Loucy (cell line): ENCODE results near the gene ENOX1.

Experiments
- H2AFZ ChIP-seq: fragments of 200-600 bp; sonication (generic); 2 replicates; pipeline ENCODE4 v1.6.0; 2016; ENCODE audit warnings: antibody characterized with exemption, mild to moderate bottlenecking, low read length, moderate library complexity
- H3F3A ChIP-seq: fragments of 200-600 bp; 2 replicates; pipeline ENCODE4 v1.6.0; 2016; ENCODE audit warnings: antibody characterized with exemption, low read depth, mild to moderate bottlenecking
- H3K27me3 ChIP-seq: fragments of 200-600 bp; sonication (generic); 2 replicates; pipeline ENCODE4 v1.6.1; 2014; ENCODE audit warnings: low read length, mild to moderate bottlenecking; ENCODE audit not compliant: insufficient read depth, poor library complexity, severe bottlenecking
- H3K36me3 ChIP-seq: fragments of 200-600 bp; sonication (generic); 2 replicates; pipeline ENCODE4 v1.6.1; 2016; ENCODE audit warnings: low read length; ENCODE audit not compliant: insufficient read depth
- H3K4me1 ChIP-seq: fragments of 200-600 bp; sonication (generic); 2 replicates; pipeline ENCODE4 v1.5.1; 2014; ENCODE audit warnings: low read length, mild to moderate bottlenecking; ENCODE audit not compliant: insufficient read depth, poor library complexity, severe bottlenecking
- H3K4me2 ChIP-seq: fragments of 200-600 bp; sonication (generic); 2 replicates; pipeline ENCODE4 v1.6.0; 2014; ENCODE audit warnings: antibody characterized with exemption, low read length, low read depth, mild to moderate bottlenecking; ENCODE audit not compliant: poor library complexity, severe bottlenecking
- H3K4me3 ChIP-seq: fragments of 200-600 bp; sonication (generic); 2 replicates; pipeline ENCODE4 v1.5.1; 2014; ENCODE audit warnings: low read length, mild to moderate bottlenecking, mixed read lengths; ENCODE audit not compliant: poor library complexity, severe bottlenecking
- H3K79me2 ChIP-seq: fragments of 200-600 bp; sonication (generic); 2 replicates; pipeline ENCODE4 v1.6.1; 2014; ENCODE audit warnings: low read length; ENCODE audit not compliant: insufficient read depth
- H3K9ac ChIP-seq: fragments of 200-600 bp; sonication (generic); 2 replicates; pipeline ENCODE4 v1.6.0; 2014; ENCODE audit warnings: mild to moderate bottlenecking, low read depth, low read length, moderate library complexity; ENCODE audit not compliant: poor library complexity, severe bottlenecking
- H3K9me2 ChIP-seq: fragments of 200-600 bp; sonication (generic); replicated peaks from 2 replicates; pipeline ENCODE4 v1.6.1; 2016; ENCODE audit warnings: low read depth, low read length, mixed read lengths
- H3K9me3 ChIP-seq: fragments of 200-600 bp; sonication (generic); 2 replicates; pipeline ENCODE4 v1.6.1; 2014; ENCODE audit warnings: mild to moderate bottlenecking, antibody characterized with exemption, low read length, low read depth; ENCODE audit not compliant: insufficient read depth
- H4K20me1 ChIP-seq: fragments of 200-600 bp; sonication (generic); 2 replicates; pipeline ENCODE4 v1.6.0; 2014; ENCODE audit warnings: antibody characterized with exemption, low read length, mild to moderate bottlenecking; ENCODE audit not compliant: insufficient read depth, poor library complexity, severe bottlenecking
- EZH2phosphoT487 ChIP-seq: fragments of 200-600 bp; IDR thresholded peaks from 2 replicates; pipeline ENCODE4 v1.6.1; 2018; ENCODE audit warnings: antibody characterized with exemption, mild to moderate bottlenecking, moderate library complexity, borderline replicate concordance
- TF ChIP-seq, protein P1 (sequence below): fragments of 200-600 bp; sonication (generic); conservative IDR thresholded peaks from 2 replicates; pipeline ENCODE4 v1.5.1; 2014; ENCODE audit warnings: mild to moderate bottlenecking, antibody characterized with exemption, low read length

Gene ENOX1

DNA sequence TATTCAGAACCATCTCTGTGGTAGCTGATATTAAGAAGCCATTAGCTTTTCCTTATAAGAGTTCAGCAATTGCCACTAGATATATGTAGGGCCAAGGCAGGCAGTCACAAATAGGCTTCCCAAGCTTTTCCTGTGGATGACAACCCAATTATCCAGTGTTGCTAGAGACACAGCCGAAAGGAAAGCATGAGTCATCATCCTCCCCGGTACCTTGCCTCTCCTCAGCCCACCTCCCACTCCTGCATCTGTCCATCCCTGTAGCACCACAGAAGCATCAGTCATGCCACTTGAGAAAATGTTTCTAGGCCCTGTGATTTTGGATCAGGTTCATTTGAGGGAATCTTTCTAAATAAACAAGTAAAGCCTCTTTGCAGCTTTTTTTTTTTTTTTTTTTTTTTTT, 559.1 kb downstream of the ENOX1 start:
- H3K9me2 ChIP-seq = no peaks in the 10 kb centered on the region
- H4K20me1 ChIP-seq = no peaks in the 10 kb centered on the region
- H3F3A ChIP-seq = no peaks in the 10 kb centered on the region
- H3K36me3 ChIP-seq = no peaks in the 10 kb centered on the region
- no peaks in the 10 kb centered on the region for H3K79me2 ChIP-seq
- H3K4me3 ChIP-seq = no peak overlapping the region
- no peak overlapping the region for H3K9ac ChIP-seq
- H3K4me1 ChIP-seq = peaks cover 8% of the 10 kb centered on the region
- no peaks in the 10 kb centered on the region for H3K27me3 ChIP-seq
- no peak overlapping the region for H2AFZ ChIP-seq
- no peak overlapping the region for H3K4me2 ChIP-seq
- H3K9me3 ChIP-seq = no peaks in the 10 kb centered on the region
- no peak for TF ChIP-seq EZH2phosphoT487
- TF ChIP-seq, protein P1, sequence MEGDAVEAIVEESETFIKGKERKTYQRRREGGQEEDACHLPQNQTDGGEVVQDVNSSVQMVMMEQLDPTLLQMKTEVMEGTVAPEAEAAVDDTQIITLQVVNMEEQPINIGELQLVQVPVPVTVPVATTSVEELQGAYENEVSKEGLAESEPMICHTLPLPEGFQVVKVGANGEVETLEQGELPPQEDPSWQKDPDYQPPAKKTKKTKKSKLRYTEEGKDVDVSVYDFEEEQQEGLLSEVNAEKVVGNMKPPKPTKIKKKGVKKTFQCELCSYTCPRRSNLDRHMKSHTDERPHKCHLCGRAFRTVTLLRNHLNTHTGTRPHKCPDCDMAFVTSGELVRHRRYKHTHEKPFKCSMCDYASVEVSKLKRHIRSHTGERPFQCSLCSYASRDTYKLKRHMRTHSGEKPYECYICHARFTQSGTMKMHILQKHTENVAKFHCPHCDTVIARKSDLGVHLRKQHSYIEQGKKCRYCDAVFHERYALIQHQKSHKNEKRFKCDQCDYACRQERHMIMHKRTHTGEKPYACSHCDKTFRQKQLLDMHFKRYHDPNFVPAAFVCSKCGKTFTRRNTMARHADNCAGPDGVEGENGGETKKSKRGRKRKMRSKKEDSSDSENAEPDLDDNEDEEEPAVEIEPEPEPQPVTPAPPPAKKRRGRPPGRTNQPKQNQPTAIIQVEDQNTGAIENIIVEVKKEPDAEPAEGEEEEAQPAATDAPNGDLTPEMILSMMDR = no peak

GRCh38 chr13:43223216-43223615, 563.6 kb downstream of the ENOX1 start:
- H4K20me1 ChIP-seq = no peaks in the 10 kb centered on the region
- H3K4me2 ChIP-seq = no peak overlapping the region
- H3K4me3 ChIP-seq = no peak overlapping the region
- no peaks in the 10 kb centered on the region for H3K79me2 ChIP-seq
- H2AFZ ChIP-seq = no peak overlapping the region
- H3K9ac ChIP-seq = no peak overlapping the region
- TF ChIP-seq, protein P1 = no peak
- TF ChIP-seq EZH2phosphoT487 = no peak
- H3K36me3 ChIP-seq = no peaks in the 10 kb centered on the region
- H3K4me1 ChIP-seq = no peaks in the 10 kb centered on the region
- H3K9me3 ChIP-seq = no peaks in the 10 kb centered on the region
- H3K27me3 ChIP-seq = no peaks in the 10 kb centered on the region
- H3K9me2 ChIP-seq = no peaks in the 10 kb centered on the region
- H3F3A ChIP-seq = no peaks in the 10 kb centered on the region

DNA sequence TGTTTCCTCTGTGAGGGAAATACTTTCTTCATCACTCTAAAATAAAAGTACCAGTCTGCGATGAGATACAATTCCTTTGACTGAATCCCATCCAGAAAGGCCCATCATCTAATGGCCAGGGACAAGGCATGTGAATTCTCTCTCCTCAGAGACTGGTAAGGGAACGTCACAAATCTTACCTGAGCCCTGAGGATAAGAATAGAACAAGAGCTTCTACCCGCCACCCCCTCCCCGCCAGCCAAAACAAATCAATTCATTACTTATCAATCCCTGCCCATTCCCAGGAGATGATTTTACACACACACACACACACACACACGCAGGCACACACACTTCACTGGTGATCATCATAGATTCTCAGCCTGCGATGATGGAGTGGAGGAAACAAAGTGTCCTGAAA, 564.7 kb downstream of the ENOX1 start:
- H2AFZ ChIP-seq = no peak overlapping the region
- TF ChIP-seq, protein P1 = no peak
- no peak for TF ChIP-seq EZH2phosphoT487

More for the DNA sequence above, 564.7 kb downstream of the ENOX1 start:
- no peaks in the 10 kb centered on the region for H3K9me2 ChIP-seq
- no peaks in the 10 kb centered on the region for H3K27me3 ChIP-seq
- no peaks in the 10 kb centered on the region for H4K20me1 ChIP-seq
- no peak overlapping the region for H3K4me3 ChIP-seq
- no peaks in the 10 kb centered on the region for H3K36me3 ChIP-seq
- no peak overlapping the region for H3K4me2 ChIP-seq
- H3K9ac ChIP-seq = no peak overlapping the region
- no peaks in the 10 kb centered on the region for H3K4me1 ChIP-seq
- no peaks in the 10 kb centered on the region for H3K9me3 ChIP-seq
- no peaks in the 10 kb centered on the region for H3F3A ChIP-seq
- no peaks in the 10 kb centered on the region for H3K79me2 ChIP-seq
